CD4-positive, alpha-beta T cell treated with Interleukin-4 for 1 hour (primary cell): ENCODE data around the gene NHS.
"Not testable (repeated sequence)": the region's sequence is repeated elsewhere in the genome, so short reads cannot be mapped to it uniquely, and the experiment has no call there.

Experiments used
- DNase-seq, 2 donors: peaks; one replicate each; pipeline ENCODE4 v3.0.0-alpha.2; 2020 to 2022

NHS gene

GRCh38 chrX:17553961-17554482 lies 179.0 kb downstream of the NHS start:
- DNase-seq, result no peak

- no peak for DNase-seq
Measured at GRCh38 chrX:17554914-17555313, 179.9 kb downstream of the NHS start.

- no peak for DNase-seq
Measured at GRCh38 chrX:17555846-17556245, 180.8 kb downstream of the NHS start.

- DNase-seq, result no peak
Measured at GRCh38 chrX:17559728-17560379, 184.9 kb downstream of the NHS start.

- DNase-seq, result no peak
Measured at GRCh38 chrX:17560385-17560784, 185.4 kb downstream of the NHS start.

GRCh38 chrX:17563076-17563475 lies 188.1 kb downstream of the NHS start:
- no peak for DNase-seq

- DNase-seq, result no peak
Measured at GRCh38 chrX:17563515-17563914, 188.5 kb downstream of the NHS start.

GRCh38 chrX:17564689-17565409 lies 189.8 kb downstream of the NHS start:
- DNase-seq, result peak in 1 of 2 donors; percentile 29

GRCh38 chrX:17566740-17567139 lies 191.7 kb downstream of the NHS start:
- no peak for DNase-seq

- DNase-seq, result no peak
Measured at GRCh38 chrX:17567187-17567586, 192.2 kb downstream of the NHS start.

- DNase-seq, result no peak
Measured at GRCh38 chrX:17567821-17568220, 192.8 kb downstream of the NHS start.

- DNase-seq, result not testable (repeated sequence)
Measured at GRCh38 chrX:17568804-17569203, 193.8 kb downstream of the NHS start.

GRCh38 chrX:17579026-17579425 lies 204.0 kb downstream of the NHS start:
- DNase-seq, result no peak

GRCh38 chrX:17580539-17581152 lies 205.6 kb downstream of the NHS start:
- DNase-seq, result no peak

- DNase-seq, result no peak
Measured at GRCh38 chrX:17581641-17582040, 206.6 kb downstream of the NHS start.

GRCh38 chrX:17584248-17584681 lies 209.3 kb downstream of the NHS start:
- no peak for DNase-seq

- DNase-seq, result no peak
Measured at GRCh38 chrX:17585006-17585405, 210.0 kb downstream of the NHS start.

- no peak for DNase-seq
Measured at GRCh38 chrX:17587366-17587765, 212.4 kb downstream of the NHS start.

GRCh38 chrX:17588303-17588702 lies 213.3 kb downstream of the NHS start:
- no peak for DNase-seq

- DNase-seq, result peak; percentile 4 to 18
Measured at GRCh38 chrX:17590892-17591740, 216.1 kb downstream of the NHS start.

GRCh38 chrX:17591741-17592110 lies 216.7 kb downstream of the NHS start:
- no peak for DNase-seq

GRCh38 chrX:17592117-17592516 lies 217.1 kb downstream of the NHS start:
- DNase-seq, result no peak

GRCh38 chrX:17594693-17595092 lies 219.7 kb downstream of the NHS start:
- no peak for DNase-seq
